Gastrocnemius medialis (tissue), 4 donors: ENCODE results near the gene ST6GALNAC3. TPM values are rescaled to one million over a fixed set of nuclear protein-coding genes. Genes with fewer than 3 reads are reported as not detected.

Experiments used
- ATAC-seq, 2 donors: fragments of 150-250 bp; one replicate each; pipeline ENCODE4 v1.9.1; 2016
- DNase-seq, 2 donors: peaks; one replicate each; pipeline ENCODE4 v3.0.0-alpha.2; 2019
- H3K27ac ChIP-seq, 4 donors: fragments of 200-600 bp; sonication (generic); 1 replicate in 1 of 4; 2 replicates in 3 of 4; pipeline ENCODE4 v1.5.1; 2016 to 2018; ENCODE audit warnings: mild to moderate bottlenecking in 2 of 4, moderate library complexity in 1 of 4
- H3K27me3 ChIP-seq, 3 donors: fragments of 200-600 bp; sonication (generic) in 2 of 3; 1 replicate in 1 of 3; 2 replicates in 2 of 3; pipeline versions ENCODE4 v1.5.1 to v1.6.0; 2016 to 2019; ENCODE audit warnings: mild to moderate bottlenecking in 1 of 3, moderate library complexity in 1 of 3
- H3K36me3 ChIP-seq, 2 donors: fragments of 200-600 bp; sonication (generic) in 1 of 2; one replicate each; pipeline ENCODE4 v1.5.1; 2017 to 2018
- H3K4me1 ChIP-seq, 2 donors: fragments of 200-600 bp; sonication (generic) in 1 of 2; one replicate each; pipeline ENCODE4 v1.5.1; 2016 to 2017; ENCODE audit warnings: mild to moderate bottlenecking in 2 of 2
- H3K4me3 ChIP-seq, 4 donors: fragments of 200-600 bp; sonication (generic) in 3 of 4; 1 replicate in 1 of 4; 2 replicates in 3 of 4; pipeline ENCODE4 v1.5.1; 2016 to 2019; ENCODE audit warnings: mild to moderate bottlenecking in 2 of 4
- H3K9me3 ChIP-seq, 3 donors: fragments of 200-600 bp; sonication (generic) in 2 of 3; 1 replicate in 1 of 3; 2 replicates in 2 of 3; pipeline ENCODE4 v1.5.1; 2016 to 2019
- POLR2A ChIP-seq, 2 donors: fragments of 450-650 bp; IDR thresholded peaks; one replicate each; pipeline ENCODE4 v1.6.1; 2017; ENCODE audit warnings: antibody characterized with exemption in 2 of 2, mild to moderate bottlenecking in 2 of 2, moderate library complexity in 2 of 2
- in situ Hi-C, 4 donors: fragments of 200-750 bp; cut with MboI; loops; one replicate each; pipeline versions ENCODE4 v1.15.0 to v1.8.0; 2017; ENCODE audit warnings: low sequenced_read_pairs in 4 of 4
- intact Hi-C: fragments of 100-400 bp; cut with DNase I; formaldehyde crosslinking; loops from one replicate; pipeline ENCODE4 v1.15.1; 2023; ENCODE audit warnings: low total_unique reads
- total RNA-seq, 4 donors: library from RNA; depleted of rRNA; stranded (reverse); fragments of >200 nt; gene quantifications; one replicate each; pipeline versions ENCODE4 v1.1.0 to v1.2.3, GENCODE V29; 2016
- TF ChIP-seq, protein P1 (sequence below), 5 experiments: fragments of 450-650 bp in 3 of 5; fragments of 200-600 bp in 2 of 5; sonication (generic) in 2 of 5; IDR thresholded peaks in 4 of 5; conservative IDR thresholded peaks in 1 of 5; 1 replicate in 4 of 5; 2 replicates in 1 of 5; pipeline ENCODE4 v1.5.1; 2016 to 2019; ENCODE audit warnings: antibody characterized with exemption in 5 of 5, mild to moderate bottlenecking in 3 of 5, moderate library complexity in 3 of 5

The ST6GALNAC3 gene
- total RNA-seq, 4 donors from 2014 or later: 1.7 to 3.9 (median 2.8) TPM

DNA sequence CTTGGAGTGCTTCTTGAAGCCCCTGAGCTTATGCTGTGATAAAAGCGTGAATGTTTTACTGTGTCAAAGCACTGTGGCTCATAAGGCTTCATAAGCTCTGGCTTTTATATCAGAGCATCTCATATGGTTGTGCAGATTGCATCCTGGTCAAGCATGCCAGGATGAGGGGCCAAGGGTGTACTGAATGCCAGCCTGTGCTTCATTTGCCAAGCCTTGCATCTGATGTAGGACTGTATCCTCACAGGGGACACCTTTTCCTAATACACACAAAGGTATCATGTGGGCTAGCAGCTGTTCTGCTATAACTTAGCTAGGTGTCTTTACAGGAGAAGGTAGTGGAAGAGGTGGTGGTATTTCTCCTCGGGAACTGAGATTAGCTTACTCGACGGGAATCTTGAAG, 134.7 kb downstream of the ST6GALNAC3 start:
- Histone ChIP-seq H3K27me3 (no peaks in the 10 kb centered on the region), H3K27ac (no peak overlapping the region), H3K4me3 (no peak overlapping the region), H3K4me1 (no peaks in the 10 kb centered on the region), H3K36me3 (no peaks in the 10 kb centered on the region), H3K9me3 (no peaks in the 10 kb centered on the region)
- DNase-seq (no peak), ATAC-seq (no peak)
- in situ Hi-C loops (no loop called here), intact Hi-C loops (no loop called here)
- no peak for TF ChIP-seq POLR2A (IDR thresholded peaks at IDR 0.05)
- TF ChIP-seq, protein P1, sequence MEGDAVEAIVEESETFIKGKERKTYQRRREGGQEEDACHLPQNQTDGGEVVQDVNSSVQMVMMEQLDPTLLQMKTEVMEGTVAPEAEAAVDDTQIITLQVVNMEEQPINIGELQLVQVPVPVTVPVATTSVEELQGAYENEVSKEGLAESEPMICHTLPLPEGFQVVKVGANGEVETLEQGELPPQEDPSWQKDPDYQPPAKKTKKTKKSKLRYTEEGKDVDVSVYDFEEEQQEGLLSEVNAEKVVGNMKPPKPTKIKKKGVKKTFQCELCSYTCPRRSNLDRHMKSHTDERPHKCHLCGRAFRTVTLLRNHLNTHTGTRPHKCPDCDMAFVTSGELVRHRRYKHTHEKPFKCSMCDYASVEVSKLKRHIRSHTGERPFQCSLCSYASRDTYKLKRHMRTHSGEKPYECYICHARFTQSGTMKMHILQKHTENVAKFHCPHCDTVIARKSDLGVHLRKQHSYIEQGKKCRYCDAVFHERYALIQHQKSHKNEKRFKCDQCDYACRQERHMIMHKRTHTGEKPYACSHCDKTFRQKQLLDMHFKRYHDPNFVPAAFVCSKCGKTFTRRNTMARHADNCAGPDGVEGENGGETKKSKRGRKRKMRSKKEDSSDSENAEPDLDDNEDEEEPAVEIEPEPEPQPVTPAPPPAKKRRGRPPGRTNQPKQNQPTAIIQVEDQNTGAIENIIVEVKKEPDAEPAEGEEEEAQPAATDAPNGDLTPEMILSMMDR (IDR thresholded peaks at IDR 0.05 in 4 of 5, conservative IDR thresholded peaks at IDR 0.05 in 1 of 5): no peak

DNA sequence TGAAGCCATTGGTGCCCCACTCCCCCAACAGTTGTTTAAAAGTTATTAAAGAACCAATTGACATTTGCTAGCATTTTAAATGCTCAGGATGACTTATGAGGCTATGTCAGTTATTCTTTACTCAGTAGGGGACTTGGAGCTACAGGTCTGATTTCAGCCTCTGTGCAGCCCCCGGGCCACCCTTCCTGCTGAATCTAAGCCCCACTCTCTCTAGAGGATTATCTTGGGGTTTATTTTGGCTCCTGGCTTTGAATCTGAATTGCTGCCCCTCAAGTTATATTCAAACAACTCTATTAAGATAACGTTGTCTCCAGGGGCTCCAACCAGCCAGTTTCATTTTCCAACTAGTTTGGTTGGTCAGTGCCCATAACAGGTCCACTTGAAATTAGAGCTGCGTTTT, 135.1 kb downstream of the ST6GALNAC3 start:
- in situ Hi-C loops: no loop called here
- Histone ChIP-seq H3K36me3 (no peaks in the 10 kb centered on the region), H3K9me3 (no peaks in the 10 kb centered on the region), H3K27me3 (no peaks in the 10 kb centered on the region), H3K4me3 (no peak overlapping the region), H3K27ac (no peak overlapping the region), H3K4me1 (no peaks in the 10 kb centered on the region)
- DNase-seq (no peak), ATAC-seq (no peak)
- intact Hi-C loops: no loop called here
- TF ChIP-seq, protein P1 (IDR thresholded peaks at IDR 0.05 in 4 of 5, conservative IDR thresholded peaks at IDR 0.05 in 1 of 5): no peak
- no peak for TF ChIP-seq POLR2A (IDR thresholded peaks at IDR 0.05)

DNA sequence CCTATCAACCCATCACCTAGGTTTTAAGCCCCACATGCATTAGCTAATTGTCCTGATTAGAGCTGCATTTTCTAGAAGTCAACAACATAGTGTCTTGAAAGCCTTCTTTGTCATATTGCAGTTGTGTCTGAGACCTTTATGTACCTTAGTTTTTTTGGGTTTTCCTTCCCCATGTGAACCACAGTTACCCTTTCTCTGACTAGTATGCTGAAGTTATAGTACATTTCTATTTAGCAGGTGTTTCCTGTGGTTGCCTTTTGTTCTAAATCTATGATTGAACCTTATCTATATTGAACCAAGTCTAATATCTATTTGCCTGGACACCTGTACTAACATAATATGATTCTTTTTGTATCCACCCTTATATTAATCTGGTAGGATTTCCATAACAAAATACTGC, 135.6 kb downstream of the ST6GALNAC3 start:
- intact Hi-C loops (no loop called here), in situ Hi-C loops (no loop called here)
- H3K36me3 ChIP-seq: no peaks in the 10 kb centered on the region
- H3K27me3 ChIP-seq: no peaks in the 10 kb centered on the region
- DNase-seq (no peak), ATAC-seq (no peak)
- no peaks in the 10 kb centered on the region for H3K9me3 ChIP-seq
- H3K4me3 ChIP-seq: no peak overlapping the region
- no peaks in the 10 kb centered on the region for H3K4me1 ChIP-seq
- H3K27ac ChIP-seq: no peak overlapping the region
- no peak for TF ChIP-seq POLR2A (IDR thresholded peaks at IDR 0.05)
- TF ChIP-seq, protein P1 (IDR thresholded peaks at IDR 0.05 in 4 of 5, conservative IDR thresholded peaks at IDR 0.05 in 1 of 5): no peak

DNA sequence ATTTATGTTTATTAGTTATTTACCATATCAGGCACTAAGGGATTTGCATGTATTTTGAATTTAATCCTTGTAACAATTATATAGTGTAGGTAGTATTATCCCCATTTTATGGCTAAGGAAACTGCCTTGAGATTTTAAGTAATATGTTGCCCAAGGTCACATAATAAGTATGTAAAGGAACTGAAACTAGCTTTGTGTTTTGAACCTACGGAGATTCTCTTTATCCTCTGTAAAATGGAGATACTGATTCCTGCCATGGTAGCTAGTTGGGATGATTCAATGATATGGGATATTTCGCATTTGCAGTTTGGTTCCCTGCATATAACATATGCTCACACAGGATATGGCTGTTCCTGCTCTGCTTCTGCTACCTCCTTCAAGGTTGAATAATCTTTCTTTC, 144.3 kb downstream of the ST6GALNAC3 start:
- intact Hi-C loops: no loop called here
- in situ Hi-C loops: no loop called here
- no peaks in the 10 kb centered on the region for H3K27me3 ChIP-seq
- H3K4me1 ChIP-seq: no peaks in the 10 kb centered on the region
- ATAC-seq: no peak
- TF ChIP-seq POLR2A (IDR thresholded peaks at IDR 0.05): no peak
- TF ChIP-seq, protein P1 (IDR thresholded peaks at IDR 0.05 in 4 of 5, conservative IDR thresholded peaks at IDR 0.05 in 1 of 5): no peak
- no peaks in the 10 kb centered on the region for H3K36me3 ChIP-seq
- no peak overlapping the region for H3K27ac ChIP-seq
- no peak for DNase-seq
- H3K9me3 ChIP-seq: no peaks in the 10 kb centered on the region
- H3K4me3 ChIP-seq: no peak overlapping the region

DNA sequence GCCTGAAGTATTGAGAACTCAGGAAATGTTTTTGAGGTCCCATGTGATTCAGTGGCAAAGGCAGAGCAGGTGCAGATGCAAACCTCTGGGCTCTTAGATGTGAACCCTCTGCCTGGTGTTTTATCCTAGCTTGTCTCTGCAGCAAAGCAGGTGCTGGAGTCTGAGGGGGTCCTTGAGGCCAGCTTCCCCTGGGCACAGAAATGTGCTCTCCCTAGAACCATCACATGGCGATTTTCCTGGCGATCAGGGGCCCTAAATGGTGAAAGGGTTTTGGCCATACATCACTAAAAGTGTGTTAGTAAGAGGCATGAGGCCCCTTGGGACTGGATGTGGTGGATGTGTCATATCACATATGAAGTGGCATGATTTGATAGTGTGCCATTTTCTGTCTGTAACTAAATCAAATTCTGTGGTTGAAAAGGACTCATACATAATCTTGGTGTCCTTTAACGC, 144.8 kb downstream of the ST6GALNAC3 start:
- no peak for ATAC-seq
- no peaks in the 10 kb centered on the region for H3K9me3 ChIP-seq
- no peaks in the 10 kb centered on the region for H3K4me1 ChIP-seq
- no peaks in the 10 kb centered on the region for H3K36me3 ChIP-seq
- H3K4me3 ChIP-seq: no peak overlapping the region
- H3K27me3 ChIP-seq: no peaks in the 10 kb centered on the region
- intact Hi-C loops: no loop called here
- no peak overlapping the region for H3K27ac ChIP-seq
- no peak for TF ChIP-seq POLR2A (IDR thresholded peaks at IDR 0.05)
- TF ChIP-seq, protein P1 (IDR thresholded peaks at IDR 0.05 in 4 of 5, conservative IDR thresholded peaks at IDR 0.05 in 1 of 5): no peak
- no peak for DNase-seq
- in situ Hi-C loops: no loop called here
